ENCODE results near the gene VAV2.

VAV2 gene

GRCh38 chr9:133803028-133803585 lies 189.0 kb downstream of the VAV2 start:
- no peak for DNase-seq (ENCODE audit: low read depth in 1 of 2, low spot score in 1 of 2)

GRCh38 chr9:133801739-133802138 lies 190.4 kb downstream of the VAV2 start:
- DNase-seq (ENCODE audit: low read depth in 1 of 2, low spot score in 1 of 2), result no peak

GRCh38 chr9:133800266-133800665 lies 191.9 kb downstream of the VAV2 start:
- no peak for DNase-seq (ENCODE audit: low read depth in 1 of 2, low spot score in 1 of 2)

- DNase-seq (ENCODE audit: low read depth in 1 of 2, low spot score in 1 of 2), result no peak
Observed at GRCh38 chr9:133799716-133800115, 192.4 kb downstream of the VAV2 start.

- no peak for DNase-seq (ENCODE audit: low read depth in 1 of 2, low spot score in 1 of 2)
Observed at GRCh38 chr9:133799106-133799505, 193.0 kb downstream of the VAV2 start.

GRCh38 chr9:133798160-133798559 lies 194.0 kb downstream of the VAV2 start:
- DNase-seq (ENCODE audit: low read depth in 1 of 2, low spot score in 1 of 2), result no peak

GRCh38 chr9:133797406-133798105 lies 194.6 kb downstream of the VAV2 start:
- no peak for DNase-seq (ENCODE audit: low read depth in 1 of 2, low spot score in 1 of 2)

GRCh38 chr9:133796562-133796961 lies 195.6 kb downstream of the VAV2 start:
- DNase-seq (ENCODE audit: low read depth in 1 of 2, low spot score in 1 of 2), result no peak

- no peak for DNase-seq (ENCODE audit: low read depth in 1 of 2, low spot score in 1 of 2)
Observed at GRCh38 chr9:133795049-133795448, 197.1 kb downstream of the VAV2 start.

- DNase-seq (ENCODE audit: low read depth in 1 of 2, low spot score in 1 of 2), result no peak
Observed at GRCh38 chr9:133794016-133794760, 197.9 kb downstream of the VAV2 start.

GRCh38 chr9:133793471-133793870 lies 198.7 kb downstream of the VAV2 start:
- no peak for DNase-seq (ENCODE audit: low read depth in 1 of 2, low spot score in 1 of 2)

- DNase-seq (ENCODE audit: low read depth in 1 of 2, low spot score in 1 of 2), result peak; percentile 10 to 32
Observed at GRCh38 chr9:133792721-133793470, 199.2 kb downstream of the VAV2 start.

- no peak for DNase-seq (ENCODE audit: low read depth in 1 of 2, low spot score in 1 of 2)
Observed at GRCh38 chr9:133791735-133792649, 200.1 kb downstream of the VAV2 start.

GRCh38 chr9:133791069-133791468 lies 201.1 kb downstream of the VAV2 start:
- no peak for DNase-seq (ENCODE audit: low read depth in 1 of 2, low spot score in 1 of 2)

- no peak for DNase-seq (ENCODE audit: low read depth in 1 of 2, low spot score in 1 of 2)
Observed at GRCh38 chr9:133789778-133790177, 202.3 kb downstream of the VAV2 start.

GRCh38 chr9:133788819-133789717 lies 203.1 kb downstream of the VAV2 start:
- DNase-seq (ENCODE audit: low read depth in 1 of 2, low spot score in 1 of 2), result no peak

- no peak for DNase-seq (ENCODE audit: low read depth in 1 of 2, low spot score in 1 of 2)
Observed at GRCh38 chr9:133788045-133788818, 203.9 kb downstream of the VAV2 start.

- no peak for DNase-seq (ENCODE audit: low read depth in 1 of 2, low spot score in 1 of 2)
Observed at GRCh38 chr9:133787754-133788025, 204.4 kb downstream of the VAV2 start.
